Skeletal muscle cell (primary cell): ENCODE results near the gene MDFIC2.
"Not testable (repeated sequence)": the region's sequence is repeated elsewhere in the genome, so short reads cannot be mapped to it uniquely, and the experiment has no call there.

Experiments
- DNase-seq: peaks from one replicate; pipeline ENCODE4 v3.0.0-alpha.2; 2010; ENCODE audit warnings: low read depth
- H3K4me3 ChIP-seq: 2 replicates; pipeline ENCODE4 v1.5.1; 2011; ENCODE audit warnings: low read depth, mild to moderate bottlenecking, control low read depth, low read length, moderate library complexity

MDFIC2 gene

GRCh38 chr3:70264122-70264780, 48.2 kb downstream of the MDFIC2 start:
- DNase-seq = no peak
- no peak overlapping the region for H3K4me3 ChIP-seq

- DNase-seq = no peak
- H3K4me3 ChIP-seq = no peak overlapping the region
These were observed 51.2 kb downstream of the MDFIC2 start for GRCh38 chr3:70261283-70261682.

- no peak for DNase-seq
- no peak overlapping the region for H3K4me3 ChIP-seq
These were observed 55.9 kb downstream of the MDFIC2 start for GRCh38 chr3:70256566-70256965.

GRCh38 chr3:70250492-70250891, 61.9 kb downstream of the MDFIC2 start:
- DNase-seq = no peak
- H3K4me3 ChIP-seq = no peak overlapping the region

GRCh38 chr3:70249509-70250160, 62.8 kb downstream of the MDFIC2 start:
- no peak for DNase-seq
- no peak overlapping the region for H3K4me3 ChIP-seq

- H3K4me3 ChIP-seq = no peak overlapping the region
- DNase-seq = no peak
These were observed 63.6 kb downstream of the MDFIC2 start for GRCh38 chr3:70248856-70249255.

GRCh38 chr3:70247955-70248354, 64.5 kb downstream of the MDFIC2 start:
- H3K4me3 ChIP-seq = no peak overlapping the region
- no peak for DNase-seq

GRCh38 chr3:70245746-70246525, 66.5 kb downstream of the MDFIC2 start:
- H3K4me3 ChIP-seq = no peak overlapping the region
- no peak for DNase-seq

- DNase-seq = no peak
- H3K4me3 ChIP-seq = no peak overlapping the region
These were observed 68.0 kb downstream of the MDFIC2 start for GRCh38 chr3:70244422-70244821.

- DNase-seq = no peak
- no peak overlapping the region for H3K4me3 ChIP-seq
These were observed 70.0 kb downstream of the MDFIC2 start for GRCh38 chr3:70242297-70242882.

GRCh38 chr3:70233812-70234211, 78.6 kb downstream of the MDFIC2 start:
- no peak for DNase-seq

GRCh38 chr3:70233112-70233511, 79.3 kb downstream of the MDFIC2 start:
- no peak overlapping the region for H3K4me3 ChIP-seq
- DNase-seq = no peak

More at GRCh38 chr3:70233812-70234211, 78.6 kb downstream of the MDFIC2 start:
- no peak overlapping the region for H3K4me3 ChIP-seq

GRCh38 chr3:70231266-70231701, 81.2 kb downstream of the MDFIC2 start:
- H3K4me3 ChIP-seq = no peak overlapping the region
- DNase-seq = no peak

- no peak for DNase-seq
- H3K4me3 ChIP-seq = no peak overlapping the region
These were observed 85.0 kb downstream of the MDFIC2 start for GRCh38 chr3:70227437-70227836.

- H3K4me3 ChIP-seq = no peak overlapping the region
- no peak for DNase-seq
These were observed 87.3 kb downstream of the MDFIC2 start for GRCh38 chr3:70225146-70225545.

GRCh38 chr3:70224337-70224736, 88.1 kb downstream of the MDFIC2 start:
- no peak for DNase-seq
- H3K4me3 ChIP-seq = no peak overlapping the region

- no peak for DNase-seq
- no peak overlapping the region for H3K4me3 ChIP-seq
These were observed 94.0 kb downstream of the MDFIC2 start for GRCh38 chr3:70218471-70218870.

- not testable (repeated sequence) for H3K4me3 ChIP-seq, DNase-seq
These were observed 101.2 kb downstream of the MDFIC2 start for GRCh38 chr3:70211274-70211673.

- no peak for DNase-seq
- no peak overlapping the region for H3K4me3 ChIP-seq
These were observed 110.5 kb downstream of the MDFIC2 start for GRCh38 chr3:70201975-70202374.

- DNase-seq = no peak
- no peak overlapping the region for H3K4me3 ChIP-seq
These were observed 122.5 kb downstream of the MDFIC2 start for GRCh38 chr3:70189884-70190473.
